PC-3 (cell line): Measurements from ENCODE around the gene EAF1.

ENCODE experiments used
- EZH2 ChIP-seq: fragments of 300-600 bp; sonication (generic); IDR thresholded peaks from one replicate; pipeline ENCODE4 v1.6.1; 2017; ENCODE audit warnings: antibody characterized with exemption, mild to moderate bottlenecking, low read length; ENCODE audit not compliant: unreplicated experiment
- EZH2phosphoT487 ChIP-seq: fragments of 300-600 bp; sonication (generic); IDR thresholded peaks from 2 replicates; pipeline ENCODE4 v1.6.1; 2018; ENCODE audit warnings: mild to moderate bottlenecking, antibody characterized with exemption, low read length, borderline replicate concordance
- TF ChIP-seq, protein P1 (sequence below): fragments of 300-600 bp; sonication (generic); conservative IDR thresholded peaks from 2 replicates; pipeline ENCODE4 v1.5.1; 2017; ENCODE audit warnings: antibody characterized with exemption, low read depth, mild to moderate bottlenecking, low read length

DNA sequence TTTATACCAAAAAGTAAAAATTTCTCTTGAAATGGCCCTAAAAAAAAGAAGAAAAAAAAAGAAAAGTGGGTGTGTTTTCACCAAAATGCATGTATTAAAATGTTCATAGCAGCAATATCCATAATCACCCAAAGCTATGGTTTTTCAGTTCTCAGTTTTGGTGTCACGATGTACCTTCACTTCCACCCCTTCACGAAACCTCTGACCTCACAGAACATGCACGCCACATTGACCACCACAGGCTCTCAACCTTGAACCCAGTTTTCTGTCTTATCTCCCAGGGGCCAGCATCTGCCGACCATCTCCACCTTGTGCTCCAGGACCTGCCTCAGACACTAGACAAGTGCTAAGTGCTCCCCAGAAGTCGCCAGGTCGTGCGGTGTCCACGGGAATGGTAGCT, 63.7 kb downstream of the EAF1 start:
- TF ChIP-seq, protein P1, sequence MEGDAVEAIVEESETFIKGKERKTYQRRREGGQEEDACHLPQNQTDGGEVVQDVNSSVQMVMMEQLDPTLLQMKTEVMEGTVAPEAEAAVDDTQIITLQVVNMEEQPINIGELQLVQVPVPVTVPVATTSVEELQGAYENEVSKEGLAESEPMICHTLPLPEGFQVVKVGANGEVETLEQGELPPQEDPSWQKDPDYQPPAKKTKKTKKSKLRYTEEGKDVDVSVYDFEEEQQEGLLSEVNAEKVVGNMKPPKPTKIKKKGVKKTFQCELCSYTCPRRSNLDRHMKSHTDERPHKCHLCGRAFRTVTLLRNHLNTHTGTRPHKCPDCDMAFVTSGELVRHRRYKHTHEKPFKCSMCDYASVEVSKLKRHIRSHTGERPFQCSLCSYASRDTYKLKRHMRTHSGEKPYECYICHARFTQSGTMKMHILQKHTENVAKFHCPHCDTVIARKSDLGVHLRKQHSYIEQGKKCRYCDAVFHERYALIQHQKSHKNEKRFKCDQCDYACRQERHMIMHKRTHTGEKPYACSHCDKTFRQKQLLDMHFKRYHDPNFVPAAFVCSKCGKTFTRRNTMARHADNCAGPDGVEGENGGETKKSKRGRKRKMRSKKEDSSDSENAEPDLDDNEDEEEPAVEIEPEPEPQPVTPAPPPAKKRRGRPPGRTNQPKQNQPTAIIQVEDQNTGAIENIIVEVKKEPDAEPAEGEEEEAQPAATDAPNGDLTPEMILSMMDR: no peak
- TF ChIP-seq EZH2phosphoT487 (no peak), EZH2 (no peak)
